ENCODE measurements around the gene PRKCE.

PRKCE gene

GRCh38 chr2:45874344-45874743, 222.9 kb downstream of the PRKCE start:
- peaks cover 4% of the 10 kb centered on the region; the same call in 1 of the 2 replicates for H3K9me3 ChIP-seq (ENCODE audit: control insufficient read depth, insufficient read depth, low read length)
- no peak overlapping the region for H3K9ac ChIP-seq (ENCODE audit: low read depth, low read length)
- no peaks in the 10 kb centered on the region for H3K4me1 ChIP-seq (ENCODE audit: insufficient read depth, low read length)
- no peaks in the 10 kb centered on the region for H3K36me3 ChIP-seq (ENCODE audit: insufficient read depth, low read length)

GRCh38 chr2:45876611-45877010, 225.1 kb downstream of the PRKCE start:
- H3K9me3 ChIP-seq (ENCODE audit: control insufficient read depth, insufficient read depth, low read length), result peaks cover 4% of the 10 kb centered on the region; the same call in 1 of the 2 replicates
- no peak overlapping the region for H3K9ac ChIP-seq (ENCODE audit: low read depth, low read length)
- no peaks in the 10 kb centered on the region for H3K36me3 ChIP-seq (ENCODE audit: insufficient read depth, low read length)
- H3K4me1 ChIP-seq (ENCODE audit: insufficient read depth, low read length), result no peaks in the 10 kb centered on the region

GRCh38 chr2:45879406-45879805, 227.9 kb downstream of the PRKCE start:
- Histone ChIP-seq H3K9me3 (ENCODE audit: control insufficient read depth, insufficient read depth, low read length) (peaks cover 4% of the 10 kb centered on the region; the same call in 1 of the 2 replicates), H3K4me1 (ENCODE audit: insufficient read depth, low read length) (no peaks in the 10 kb centered on the region), H3K36me3 (ENCODE audit: insufficient read depth, low read length) (no peaks in the 10 kb centered on the region), H3K9ac (ENCODE audit: low read depth, low read length) (no peak overlapping the region)

- Histone ChIP-seq H3K9me3 (ENCODE audit: control insufficient read depth, insufficient read depth, low read length) (peaks cover 4% of the 10 kb centered on the region; the same call in 1 of the 2 replicates), H3K36me3 (ENCODE audit: insufficient read depth, low read length) (no peaks in the 10 kb centered on the region), H3K9ac (ENCODE audit: low read depth, low read length) (no peak overlapping the region), H3K4me1 (ENCODE audit: insufficient read depth, low read length) (no peaks in the 10 kb centered on the region)
Measured at GRCh38 chr2:45879936-45880335, 228.5 kb downstream of the PRKCE start.

GRCh38 chr2:45881970-45882581, 230.6 kb downstream of the PRKCE start:
- Histone ChIP-seq H3K9ac (ENCODE audit: low read depth, low read length) (no peak overlapping the region), H3K4me1 (ENCODE audit: insufficient read depth, low read length) (no peaks in the 10 kb centered on the region), H3K9me3 (ENCODE audit: control insufficient read depth, insufficient read depth, low read length) (peaks cover 4% of the 10 kb centered on the region; the same call in 1 of the 2 replicates), H3K36me3 (ENCODE audit: insufficient read depth, low read length) (no peaks in the 10 kb centered on the region)

GRCh38 chr2:45882707-45883602, 231.5 kb downstream of the PRKCE start:
- Histone ChIP-seq H3K9me3 (ENCODE audit: control insufficient read depth, insufficient read depth, low read length) (peaks cover 2% of the 10 kb centered on the region; the same call in 1 of the 2 replicates), H3K4me1 (ENCODE audit: insufficient read depth, low read length) (peaks cover 3% of the 10 kb centered on the region; the same call in 1 of the 2 replicates), H3K9ac (ENCODE audit: low read depth, low read length) (no peak overlapping the region)

GRCh38 chr2:45883603-45884000, 232.1 kb downstream of the PRKCE start:
- Histone ChIP-seq H3K36me3 (ENCODE audit: insufficient read depth, low read length) (no peaks in the 10 kb centered on the region), H3K9me3 (ENCODE audit: control insufficient read depth, insufficient read depth, low read length) (no peaks in the 10 kb centered on the region), H3K9ac (ENCODE audit: low read depth, low read length) (no peak overlapping the region), H3K4me1 (ENCODE audit: insufficient read depth, low read length) (peaks cover 6% of the 10 kb centered on the region; the same call in 1 of the 2 replicates)

More at GRCh38 chr2:45882707-45883602, 231.5 kb downstream of the PRKCE start:
- no peaks in the 10 kb centered on the region for H3K36me3 ChIP-seq (ENCODE audit: insufficient read depth, low read length)

- H3K4me1 ChIP-seq (ENCODE audit: insufficient read depth, low read length), result peaks cover 6% of the 10 kb centered on the region; the same call in 1 of the 2 replicates
- H3K9me3 ChIP-seq (ENCODE audit: control insufficient read depth, insufficient read depth, low read length), result no peaks in the 10 kb centered on the region
Measured at GRCh38 chr2:45884126-45884525, 232.7 kb downstream of the PRKCE start.

GRCh38 chr2:45885171-45885621, 233.7 kb downstream of the PRKCE start:
- Histone ChIP-seq H3K9ac (ENCODE audit: low read depth, low read length) (no peak overlapping the region), H3K4me1 (ENCODE audit: insufficient read depth, low read length) (peaks cover 6% of the 10 kb centered on the region; the same call in 1 of the 2 replicates), H3K36me3 (ENCODE audit: insufficient read depth, low read length) (no peaks in the 10 kb centered on the region)

More at GRCh38 chr2:45884126-45884525, 232.7 kb downstream of the PRKCE start:
- H3K9ac ChIP-seq (ENCODE audit: low read depth, low read length), result no peak overlapping the region
- H3K36me3 ChIP-seq (ENCODE audit: insufficient read depth, low read length), result no peaks in the 10 kb centered on the region

GRCh38 chr2:45886171-45886663, 234.7 kb downstream of the PRKCE start:
- peaks cover 6% of the 10 kb centered on the region; the same call in 1 of the 2 replicates for H3K4me1 ChIP-seq (ENCODE audit: insufficient read depth, low read length)
- no peaks in the 10 kb centered on the region for H3K9me3 ChIP-seq (ENCODE audit: control insufficient read depth, insufficient read depth, low read length)
- no peaks in the 10 kb centered on the region for H3K36me3 ChIP-seq (ENCODE audit: insufficient read depth, low read length)
- no peak overlapping the region for H3K9ac ChIP-seq (ENCODE audit: low read depth, low read length)

More at GRCh38 chr2:45885171-45885621, 233.7 kb downstream of the PRKCE start:
- H3K9me3 ChIP-seq (ENCODE audit: control insufficient read depth, insufficient read depth, low read length), result no peaks in the 10 kb centered on the region

- Histone ChIP-seq H3K4me1 (ENCODE audit: insufficient read depth, low read length) (peaks cover 6% of the 10 kb centered on the region; the same call in 1 of the 2 replicates), H3K36me3 (ENCODE audit: insufficient read depth, low read length) (no peaks in the 10 kb centered on the region), H3K9me3 (ENCODE audit: control insufficient read depth, insufficient read depth, low read length) (no peaks in the 10 kb centered on the region), H3K9ac (ENCODE audit: low read depth, low read length) (no peak overlapping the region)
Measured at GRCh38 chr2:45888167-45888566, 236.7 kb downstream of the PRKCE start.

GRCh38 chr2:45888641-45889040, 237.2 kb downstream of the PRKCE start:
- no peaks in the 10 kb centered on the region for H3K9me3 ChIP-seq (ENCODE audit: control insufficient read depth, insufficient read depth, low read length)
- H3K9ac ChIP-seq (ENCODE audit: low read depth, low read length), result no peak overlapping the region
- no peaks in the 10 kb centered on the region for H3K36me3 ChIP-seq (ENCODE audit: insufficient read depth, low read length)
- peaks cover 6% of the 10 kb centered on the region; the same call in 1 of the 2 replicates for H3K4me1 ChIP-seq (ENCODE audit: insufficient read depth, low read length)

- Histone ChIP-seq H3K4me1 (ENCODE audit: insufficient read depth, low read length) (peaks cover 6% of the 10 kb centered on the region; the same call in 1 of the 2 replicates), H3K9ac (ENCODE audit: low read depth, low read length) (no peak overlapping the region), H3K9me3 (ENCODE audit: control insufficient read depth, insufficient read depth, low read length) (no peaks in the 10 kb centered on the region), H3K36me3 (ENCODE audit: insufficient read depth, low read length) (no peaks in the 10 kb centered on the region)
Measured at GRCh38 chr2:45889053-45889452, 237.6 kb downstream of the PRKCE start.

- Histone ChIP-seq H3K4me1 (ENCODE audit: insufficient read depth, low read length) (peaks cover 6% of the 10 kb centered on the region; the same call in 1 of the 2 replicates), H3K9me3 (ENCODE audit: control insufficient read depth, insufficient read depth, low read length) (no peaks in the 10 kb centered on the region), H3K36me3 (ENCODE audit: insufficient read depth, low read length) (no peaks in the 10 kb centered on the region), H3K9ac (ENCODE audit: low read depth, low read length) (no peak overlapping the region)
Measured at GRCh38 chr2:45889620-45890370, 238.3 kb downstream of the PRKCE start.

Measured in ES-I3 (cell line).